Neural cell (in vitro differentiated cells): ENCODE data around the gene MYF5. TPM values are rescaled to one million over a fixed set of nuclear protein-coding genes. Genes with fewer than 3 reads are reported as not detected.

Experiments used
- H2AFZ ChIP-seq: fragments of 200-600, 300-800 bp; sonication (generic), shearing (Covaris generic); 2 replicates; pipeline ENCODE4 v1.6.0; 2014; ENCODE audit warnings: low read depth, mild to moderate bottlenecking, antibody characterized with exemption, low read length, moderate library complexity
- H3F3A ChIP-seq: fragments of 200-600 bp; shearing (Covaris generic); 2 replicates; pipeline ENCODE4 v1.6.1; 2016; ENCODE audit warnings: mild to moderate bottlenecking, moderate library complexity, mixed read lengths, antibody characterized with exemption, low read length; ENCODE audit not compliant: insufficient read depth, poor library complexity, severe bottlenecking
- H3K27ac ChIP-seq: fragments of 200-600, 300-800 bp; sonication (generic), shearing (Covaris generic); 2 replicates; pipeline ENCODE4 v1.5.1; 2014; ENCODE audit warnings: mild to moderate bottlenecking, low read length, moderate library complexity
- H3K27me3 ChIP-seq: fragments of 300-800, 200-600 bp; sonication (generic), shearing (Covaris generic); 2 replicates; pipeline ENCODE4 v1.6.0; 2014; ENCODE audit warnings: mild to moderate bottlenecking, low read depth, low read length, moderate library complexity; ENCODE audit not compliant: insufficient read depth
- H3K36me3 ChIP-seq: fragments of 300-800, 200-600 bp; sonication (generic), shearing (Covaris generic); 2 replicates; pipeline ENCODE4 v1.5.1; 2014; ENCODE audit warnings: mild to moderate bottlenecking, antibody characterized with exemption, low read length, moderate library complexity; ENCODE audit not compliant: insufficient read depth
- H3K4me2 ChIP-seq: fragments of 300-800, 200-600 bp; sonication (generic), shearing (Covaris generic); 2 replicates; pipeline ENCODE4 v1.6.0; 2014; ENCODE audit warnings: mild to moderate bottlenecking, low read length
- H3K4me3 ChIP-seq: fragments of 300-800, 200-600 bp; sonication (generic), shearing (Covaris generic); 2 replicates; pipeline ENCODE4 v1.5.1; 2014; ENCODE audit warnings: mild to moderate bottlenecking, low read length, moderate library complexity
- H3K79me2 ChIP-seq: fragments of 200-600 bp; shearing (Covaris generic); replicated peaks from 2 replicates; pipeline ENCODE4 v1.6.0; 2014; ENCODE audit warnings: mild to moderate bottlenecking, low read length, moderate library complexity; ENCODE audit not compliant: insufficient read depth
- H3K9ac ChIP-seq: fragments of 300-800, 200-600 bp; sonication (generic), shearing (Covaris generic); 2 replicates; pipeline ENCODE4 v1.6.1; 2016; ENCODE audit warnings: mild to moderate bottlenecking, low read length, mixed read lengths
- H3K9me2 ChIP-seq: fragments of 200-600 bp; shearing (Covaris generic); 2 replicates; pipeline ENCODE4 v1.6.1; 2016; ENCODE audit warnings: mild to moderate bottlenecking, low read length, mixed read lengths; ENCODE audit not compliant: insufficient read depth
- H3K9me3 ChIP-seq: fragments of 200-600, 300-800 bp; sonication (generic), shearing (Covaris generic); 2 replicates; pipeline ENCODE4 v1.6.1; 2016; ENCODE audit warnings: mild to moderate bottlenecking, mixed run types, low read length, moderate library complexity, mixed read lengths
- H4K20me1 ChIP-seq: fragments of 200-600 bp; shearing (Covaris generic); 2 replicates; pipeline ENCODE4 v1.6.1; 2016; ENCODE audit warnings: mild to moderate bottlenecking, mixed run types; ENCODE audit not compliant: insufficient read depth
- EP300 ChIP-seq: fragments of 450-650 bp; conservative IDR thresholded peaks from 2 replicates; pipeline ENCODE4 v1.6.1; 2014; ENCODE audit warnings: antibody characterized with exemption, mild to moderate bottlenecking, moderate library complexity; ENCODE audit not compliant: poor library complexity, severe bottlenecking
- EZH2 ChIP-seq: fragments of 200-600, 300-800 bp; shearing (Covaris generic), sonication (generic); IDR thresholded peaks from 2 replicates; pipeline ENCODE4 v1.6.1; 2014; ENCODE audit warnings: antibody characterized with exemption, low read length, borderline replicate concordance, mild to moderate bottlenecking; ENCODE audit not compliant: insufficient read depth, poor library complexity, severe bottlenecking
- MXI1 ChIP-seq: fragments of 450-650 bp; conservative IDR thresholded peaks from 2 replicates; pipeline ENCODE4 v1.6.1; 2014; ENCODE audit warnings: antibody characterized with exemption, mild to moderate bottlenecking; ENCODE audit not compliant: poor library complexity, severe bottlenecking
- POLR2AphosphoS5 ChIP-seq: IDR thresholded peaks from 2 replicates; pipeline ENCODE4 v1.6.1; 2012
- RAD21 ChIP-seq: fragments of 450-650 bp; conservative IDR thresholded peaks from 2 replicates; pipeline ENCODE4 v1.6.1; 2014; ENCODE audit warnings: antibody characterized with exemption, mild to moderate bottlenecking, moderate library complexity
- REST ChIP-seq: IDR thresholded peaks from 2 replicates; pipeline ENCODE4 v1.6.1; 2012; ENCODE audit warnings: borderline replicate concordance
- SMC3 ChIP-seq: fragments of 450-650 bp; conservative IDR thresholded peaks from 2 replicates; pipeline ENCODE4 v1.6.1; 2014; ENCODE audit warnings: antibody characterized with exemption, mild to moderate bottlenecking, moderate library complexity; ENCODE audit not compliant: poor library complexity
- TAF1 ChIP-seq: IDR thresholded peaks from 2 replicates; pipeline ENCODE4 v1.6.1; 2012; ENCODE audit warnings: low read depth
- polyA plus RNA-seq: library from polyadenylated mRNA; depleted of rRNA; stranded (reverse); fragments of >200 nt; gene quantifications from 2 replicates; pipeline ENCODE4 v1.2.3, GENCODE V29; 2014
- TF ChIP-seq, protein P1 (sequence below): fragments of 450-650 bp; IDR thresholded peaks from 2 replicates; pipeline ENCODE4 v1.5.1; 2014; ENCODE audit warnings: antibody characterized with exemption, mild to moderate bottlenecking, moderate library complexity; ENCODE audit not compliant: poor library complexity, severe bottlenecking

Gene MYF5
- polyA plus RNA-seq, 1 donor from 2014 or later: not detected

DNA sequence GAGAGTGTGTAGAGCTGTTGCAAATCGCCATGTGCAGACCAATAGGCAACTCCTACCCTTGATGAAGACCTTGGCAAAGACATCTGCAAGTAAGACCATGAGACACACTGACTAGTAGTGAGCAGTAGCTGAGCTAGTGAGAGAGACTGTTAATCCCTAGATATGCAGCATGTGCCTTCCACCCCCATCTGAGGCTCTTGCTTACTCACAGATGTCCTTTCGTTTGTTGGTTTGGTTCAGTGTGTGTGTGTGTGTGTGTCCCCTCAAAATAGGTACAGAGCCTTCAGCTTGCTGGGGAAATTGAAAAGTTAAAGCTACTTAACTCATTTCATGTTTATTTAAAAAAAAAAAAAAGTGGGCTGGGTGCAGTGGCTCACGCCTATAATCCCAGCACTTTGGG is 37.6 kb downstream of the MYF5 start:
- TF ChIP-seq, protein P1, sequence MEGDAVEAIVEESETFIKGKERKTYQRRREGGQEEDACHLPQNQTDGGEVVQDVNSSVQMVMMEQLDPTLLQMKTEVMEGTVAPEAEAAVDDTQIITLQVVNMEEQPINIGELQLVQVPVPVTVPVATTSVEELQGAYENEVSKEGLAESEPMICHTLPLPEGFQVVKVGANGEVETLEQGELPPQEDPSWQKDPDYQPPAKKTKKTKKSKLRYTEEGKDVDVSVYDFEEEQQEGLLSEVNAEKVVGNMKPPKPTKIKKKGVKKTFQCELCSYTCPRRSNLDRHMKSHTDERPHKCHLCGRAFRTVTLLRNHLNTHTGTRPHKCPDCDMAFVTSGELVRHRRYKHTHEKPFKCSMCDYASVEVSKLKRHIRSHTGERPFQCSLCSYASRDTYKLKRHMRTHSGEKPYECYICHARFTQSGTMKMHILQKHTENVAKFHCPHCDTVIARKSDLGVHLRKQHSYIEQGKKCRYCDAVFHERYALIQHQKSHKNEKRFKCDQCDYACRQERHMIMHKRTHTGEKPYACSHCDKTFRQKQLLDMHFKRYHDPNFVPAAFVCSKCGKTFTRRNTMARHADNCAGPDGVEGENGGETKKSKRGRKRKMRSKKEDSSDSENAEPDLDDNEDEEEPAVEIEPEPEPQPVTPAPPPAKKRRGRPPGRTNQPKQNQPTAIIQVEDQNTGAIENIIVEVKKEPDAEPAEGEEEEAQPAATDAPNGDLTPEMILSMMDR: no peak
- TF ChIP-seq REST (no peak), EZH2 (no peak), POLR2AphosphoS5 (no peak)
- H3K4me3 ChIP-seq: no peak overlapping the region
- no peaks in the 10 kb centered on the region for H4K20me1 ChIP-seq
- H3K9ac ChIP-seq: no peak overlapping the region
- H3K4me2 ChIP-seq: no peak overlapping the region
- H3K9me2 ChIP-seq: no peaks in the 10 kb centered on the region
- no peaks in the 10 kb centered on the region for H3K36me3 ChIP-seq
- no peaks in the 10 kb centered on the region for H3K27me3 ChIP-seq
- no peaks in the 10 kb centered on the region for H3K9me3 ChIP-seq
- no peak overlapping the region for H2AFZ ChIP-seq
- H3F3A ChIP-seq: no peaks in the 10 kb centered on the region
- H3K79me2 ChIP-seq: no peaks in the 10 kb centered on the region
- H3K27ac ChIP-seq: no peak overlapping the region

DNA sequence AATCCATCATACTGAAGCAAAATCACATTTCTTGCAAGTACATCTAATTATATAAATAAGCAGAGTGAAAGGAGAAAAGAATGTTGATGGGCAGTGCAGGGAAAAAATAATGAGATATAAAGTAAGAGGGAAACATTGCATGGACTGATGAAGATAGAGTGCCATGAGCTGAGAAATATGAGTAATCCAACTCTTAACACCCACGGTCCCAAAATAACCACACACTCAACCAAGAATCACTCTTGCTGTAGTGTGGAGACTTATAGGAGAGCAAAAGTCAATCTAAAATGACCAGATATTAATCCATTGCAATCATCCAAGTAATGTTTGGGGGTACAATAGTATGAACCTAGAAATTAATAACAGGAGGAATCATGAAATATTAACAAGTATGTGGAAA is 40.2 kb downstream of the MYF5 start:
- TF ChIP-seq TAF1: no peak
- no peak for TF ChIP-seq RAD21
- TF ChIP-seq EP300: no peak
- TF ChIP-seq, protein P1: no peak
- no peak for TF ChIP-seq POLR2AphosphoS5
- TF ChIP-seq EZH2: no peak
- no peak for TF ChIP-seq SMC3
- TF ChIP-seq MXI1: no peak
- TF ChIP-seq REST: no peak
- H3K27ac ChIP-seq: no peak overlapping the region
- H3K79me2 ChIP-seq: no peaks in the 10 kb centered on the region
- no peaks in the 10 kb centered on the region for H3K27me3 ChIP-seq
- H3K9me2 ChIP-seq: no peaks in the 10 kb centered on the region
- no peak overlapping the region for H3K4me3 ChIP-seq
- H4K20me1 ChIP-seq: no peaks in the 10 kb centered on the region
- H3K9ac ChIP-seq: no peak overlapping the region
- no peak overlapping the region for H3K4me2 ChIP-seq
- no peaks in the 10 kb centered on the region for H3F3A ChIP-seq
- no peaks in the 10 kb centered on the region for H3K9me3 ChIP-seq
- H2AFZ ChIP-seq: no peak overlapping the region
- H3K36me3 ChIP-seq: no peaks in the 10 kb centered on the region
